Measurements from ENCODE around the gene JAM3. TPM values are rescaled to one million over a fixed set of nuclear protein-coding genes. Genes with fewer than 3 reads are reported as not detected.

Gene JAM3
- total RNA-seq, 4 donors from 2014 or later = 13.3 to 36.0 (median 16.8) TPM

DNA sequence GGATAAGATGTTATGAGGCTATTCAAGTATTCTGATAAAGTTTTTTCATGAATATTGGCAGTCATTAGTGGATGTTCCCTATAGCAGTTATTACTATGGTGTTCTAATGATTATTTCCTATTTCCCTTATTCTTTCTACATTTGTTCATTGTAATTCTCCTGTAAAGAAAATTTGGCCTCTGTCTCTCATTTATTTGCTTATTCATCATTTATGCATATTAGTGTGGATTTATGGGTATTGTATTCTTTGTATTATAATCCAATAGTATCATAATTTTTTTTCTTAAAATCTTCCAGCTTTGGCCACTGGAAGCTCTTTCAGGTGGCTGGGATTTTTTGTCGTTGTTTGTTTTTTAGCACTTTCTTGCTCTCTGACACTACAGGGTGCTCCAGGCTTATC, 47.3 kb downstream of the JAM3 start:
- DNase-seq = no peak
- H3K9me3 ChIP-seq = no peaks in the 10 kb centered on the region
- no peaks in the 10 kb centered on the region for H3K27me3 ChIP-seq
- WGBS, 2 donors = 96 to 97% methylated on average over 1 of the region's 1 CpG
- no peak overlapping the region for H3K4me3 ChIP-seq (replicated peaks in 1 of 3)
- no peaks in the 10 kb centered on the region for H3K36me3 ChIP-seq
- intact Hi-C loops (cut with DNase I) = no loop called here
- H3K27ac ChIP-seq = no peak overlapping the region
- peaks cover 4 to 7% of the 10 kb centered on the region in 2 donors for H3K4me1 ChIP-seq
- TF ChIP-seq POLR2A (IDR thresholded peaks at IDR 0.05) = no peak
- TF ChIP-seq, protein P1, sequence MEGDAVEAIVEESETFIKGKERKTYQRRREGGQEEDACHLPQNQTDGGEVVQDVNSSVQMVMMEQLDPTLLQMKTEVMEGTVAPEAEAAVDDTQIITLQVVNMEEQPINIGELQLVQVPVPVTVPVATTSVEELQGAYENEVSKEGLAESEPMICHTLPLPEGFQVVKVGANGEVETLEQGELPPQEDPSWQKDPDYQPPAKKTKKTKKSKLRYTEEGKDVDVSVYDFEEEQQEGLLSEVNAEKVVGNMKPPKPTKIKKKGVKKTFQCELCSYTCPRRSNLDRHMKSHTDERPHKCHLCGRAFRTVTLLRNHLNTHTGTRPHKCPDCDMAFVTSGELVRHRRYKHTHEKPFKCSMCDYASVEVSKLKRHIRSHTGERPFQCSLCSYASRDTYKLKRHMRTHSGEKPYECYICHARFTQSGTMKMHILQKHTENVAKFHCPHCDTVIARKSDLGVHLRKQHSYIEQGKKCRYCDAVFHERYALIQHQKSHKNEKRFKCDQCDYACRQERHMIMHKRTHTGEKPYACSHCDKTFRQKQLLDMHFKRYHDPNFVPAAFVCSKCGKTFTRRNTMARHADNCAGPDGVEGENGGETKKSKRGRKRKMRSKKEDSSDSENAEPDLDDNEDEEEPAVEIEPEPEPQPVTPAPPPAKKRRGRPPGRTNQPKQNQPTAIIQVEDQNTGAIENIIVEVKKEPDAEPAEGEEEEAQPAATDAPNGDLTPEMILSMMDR (IDR thresholded peaks at IDR 0.05) = no peak

DNA sequence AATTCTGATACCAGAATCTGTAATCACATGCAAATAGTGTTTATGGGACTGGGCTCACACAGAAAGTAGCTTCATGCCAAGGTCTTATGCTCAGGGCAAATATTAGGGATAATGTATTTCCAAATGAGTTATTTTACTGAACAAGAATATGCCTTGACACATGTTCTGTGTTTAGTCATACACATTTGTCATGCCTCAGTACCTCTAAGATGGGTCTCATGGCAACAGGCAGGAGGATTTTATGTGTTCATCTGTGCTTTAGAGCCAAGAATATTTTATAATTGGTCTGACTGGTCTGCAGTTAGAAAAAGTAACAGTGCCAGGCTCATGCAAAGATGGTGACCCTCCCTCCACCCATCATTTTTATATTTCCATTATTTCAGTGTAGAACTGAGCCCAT, 49.1 kb downstream of the JAM3 start:
- TF ChIP-seq POLR2A (IDR thresholded peaks at IDR 0.05) = no peak
- DNase-seq = no peak
- Histone ChIP-seq H3K36me3 (no peaks in the 10 kb centered on the region), H3K9me3 (no peaks in the 10 kb centered on the region), H3K27ac (no peak overlapping the region), H3K4me1 (peaks cover 4 to 7% of the 10 kb centered on the region in 2 donors), H3K27me3 (no peaks in the 10 kb centered on the region), H3K4me3 (replicated peaks in 1 of 3) (no peak overlapping the region)
- intact Hi-C loops (cut with DNase I) = no loop called here

DNA sequence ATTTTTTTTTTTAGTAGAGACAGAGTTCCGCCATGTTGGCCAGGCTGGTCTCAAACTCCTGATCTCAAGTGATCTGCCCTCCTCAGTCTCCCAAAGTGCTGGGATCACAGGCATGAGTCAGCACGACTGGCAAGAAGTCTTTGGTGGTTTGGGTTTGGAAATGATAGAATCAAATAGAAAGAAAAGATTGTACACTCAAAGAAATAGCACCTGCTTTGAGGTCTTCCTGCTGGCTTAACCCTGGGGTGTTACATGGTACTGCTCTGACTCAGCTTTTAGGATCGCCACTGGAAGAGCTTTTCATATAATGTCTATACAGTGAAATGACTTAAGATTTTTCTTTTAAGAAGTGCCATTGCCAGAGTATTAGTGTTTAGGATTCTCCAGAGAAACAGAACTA, 50.2 kb downstream of the JAM3 start:
- H3K27ac ChIP-seq = peak overlapping the region in 1 of 3 donors; percentile 69
- 83 to 96% methylated on average over 3 of the region's 3 CpGs for WGBS, 2 donors
- no peak overlapping the region for H3K4me3 ChIP-seq (replicated peaks in 1 of 3)
- no peaks in the 10 kb centered on the region for H3K9me3 ChIP-seq
- H3K36me3 ChIP-seq = no peaks in the 10 kb centered on the region
- no peaks in the 10 kb centered on the region for H3K27me3 ChIP-seq
- TF ChIP-seq, protein P1 (IDR thresholded peaks at IDR 0.05) = no peak
- TF ChIP-seq POLR2A (IDR thresholded peaks at IDR 0.05) = no peak
- intact Hi-C loops (cut with DNase I) = no loop called here
- DNase-seq = no peak
- peaks cover 4 to 7% of the 10 kb centered on the region in 2 donors for H3K4me1 ChIP-seq

DNA sequence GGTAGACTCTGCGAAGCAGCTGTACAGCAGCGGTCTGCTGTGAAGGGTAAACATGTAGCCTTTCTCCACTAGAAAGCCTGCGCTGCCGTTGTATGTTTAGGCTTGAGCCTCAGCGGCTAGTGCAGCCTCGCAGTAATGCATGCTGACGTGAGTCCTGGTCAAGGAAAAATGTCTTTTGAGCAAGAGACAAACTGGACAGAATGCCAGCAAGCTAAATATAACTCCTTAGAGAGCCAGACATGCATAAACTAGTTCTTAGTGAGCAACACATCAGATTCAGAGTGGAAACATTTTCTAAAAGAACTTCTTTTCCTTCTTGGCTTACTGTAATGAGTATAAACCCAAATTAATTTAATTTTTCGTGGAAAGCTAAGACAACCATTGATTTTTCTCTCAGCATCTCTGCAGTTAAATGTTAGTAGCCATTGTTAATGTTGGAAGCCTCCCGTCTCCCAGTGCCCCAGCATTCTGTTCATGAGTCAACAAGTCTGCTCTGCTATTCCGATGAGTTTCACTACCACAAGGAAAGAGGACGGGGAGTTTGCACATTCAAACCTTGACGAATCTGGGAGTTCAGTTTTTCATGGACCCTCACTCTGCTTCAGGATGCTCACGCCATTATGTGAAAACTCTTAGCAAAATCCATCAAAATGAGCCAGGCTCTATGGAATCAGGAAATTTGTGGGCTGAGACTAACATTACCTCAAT, 51.4 kb downstream of the JAM3 start:
- H3K9me3 ChIP-seq = no peaks in the 10 kb centered on the region
- no peaks in the 10 kb centered on the region for H3K27me3 ChIP-seq
- H3K4me1 ChIP-seq = peaks cover 8 to 12% of the 10 kb centered on the region in 2 donors
- peak overlapping the region; percentile 47 to 69 (median 63) for H3K27ac ChIP-seq
- intact Hi-C loops (cut with DNase I) = no loop called here
- peak in 1 of 2 donors; percentile 4 for TF ChIP-seq POLR2A (IDR thresholded peaks at IDR 0.05)
- TF ChIP-seq, protein P1 (IDR thresholded peaks at IDR 0.05) = no peak
- DNase-seq = peak; percentile 24 to 42
- WGBS, 2 donors = 29 to 42% methylated on average over 13 of the region's 13 CpGs
- H3K4me3 ChIP-seq (replicated peaks in 1 of 3) = no peak overlapping the region
- no peaks in the 10 kb centered on the region for H3K36me3 ChIP-seq

DNA sequence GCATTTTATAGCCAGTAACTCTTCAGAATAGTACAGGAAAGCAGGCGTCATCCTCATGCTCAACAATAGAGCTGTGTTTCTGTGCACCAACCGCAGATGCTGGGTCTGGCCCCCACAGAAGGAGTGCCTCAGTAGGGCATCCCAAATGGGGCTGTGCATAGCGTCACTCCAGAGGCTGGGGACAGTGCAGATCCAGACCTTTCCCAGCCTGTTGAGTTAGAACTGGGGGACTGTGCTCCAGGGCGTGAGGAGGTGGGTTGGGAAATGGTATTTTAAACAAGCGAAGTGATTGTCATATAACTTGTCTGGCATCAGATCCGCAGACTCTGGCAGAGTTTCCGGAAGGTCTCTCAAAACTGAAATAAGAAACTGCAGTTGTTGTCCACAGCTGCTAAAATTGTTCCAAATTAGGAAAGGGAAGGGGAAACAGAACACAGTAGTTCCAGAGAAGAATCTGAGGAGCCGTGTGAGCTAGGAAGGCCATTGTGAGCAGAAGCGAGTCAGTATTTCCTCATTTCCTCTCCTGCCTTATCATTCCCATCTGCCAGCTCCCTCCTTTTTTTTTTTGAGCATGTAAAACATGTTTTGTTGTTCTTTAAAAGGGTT, 52.2 kb downstream of the JAM3 start:
- Histone ChIP-seq H3K4me1 (peaks cover 8 to 12% of the 10 kb centered on the region in 2 donors), H3K27me3 (no peaks in the 10 kb centered on the region), H3K9me3 (no peaks in the 10 kb centered on the region), H3K4me3 (replicated peaks in 1 of 3) (no peak overlapping the region), H3K27ac (peak overlapping the region; percentile 47 to 69 (median 63)), H3K36me3 (no peaks in the 10 kb centered on the region)
- no peak for DNase-seq
- 68 to 69% methylated on average over 9 of the region's 9 CpGs for WGBS, 2 donors
- intact Hi-C loops (cut with DNase I) = no loop called here
- TF ChIP-seq, protein P1 (IDR thresholded peaks at IDR 0.05) = no peak
- no peak for TF ChIP-seq POLR2A (IDR thresholded peaks at IDR 0.05)
